IPS-18c (cell line): ENCODE data around the gene SLC9A7.

Source experiments
- H3K4me3 ChIP-seq: 2 replicates; pipeline ENCODE4 v1.7.0; 2013; ENCODE audit warnings: low read depth, mild to moderate bottlenecking, low read length, moderate library complexity; ENCODE audit not compliant: insufficient read depth
- H3K9me3 ChIP-seq: one replicate; pipeline ENCODE4 v1.6.1; 2013; ENCODE audit warnings: mild to moderate bottlenecking, low read length, moderate library complexity; ENCODE audit not compliant: control insufficient read depth, insufficient read depth

The SLC9A7 gene

GRCh38 chrX:46683048-46683447 lies 75.9 kb downstream of the SLC9A7 start:
- Histone ChIP-seq H3K9me3 (no peaks in the 10 kb centered on the region), H3K4me3 (no peak overlapping the region)

- Histone ChIP-seq H3K4me3 (no peak overlapping the region), H3K9me3 (no peaks in the 10 kb centered on the region)
Observed at GRCh38 chrX:46681849-46682248, 77.1 kb downstream of the SLC9A7 start.

GRCh38 chrX:46678232-46678631 lies 80.7 kb downstream of the SLC9A7 start:
- Histone ChIP-seq H3K9me3 (no peaks in the 10 kb centered on the region), H3K4me3 (no peak overlapping the region)

- H3K9me3 ChIP-seq: no peaks in the 10 kb centered on the region
- H3K4me3 ChIP-seq: no peak overlapping the region
Observed at GRCh38 chrX:46676399-46677356, 82.2 kb downstream of the SLC9A7 start.

GRCh38 chrX:46673620-46674359 lies 85.1 kb downstream of the SLC9A7 start:
- no peak overlapping the region for H3K4me3 ChIP-seq
- no peaks in the 10 kb centered on the region for H3K9me3 ChIP-seq

GRCh38 chrX:46670316-46670715 lies 88.6 kb downstream of the SLC9A7 start:
- no peaks in the 10 kb centered on the region for H3K9me3 ChIP-seq
- no peak overlapping the region for H3K4me3 ChIP-seq

GRCh38 chrX:46666831-46667230 lies 92.1 kb downstream of the SLC9A7 start:
- Histone ChIP-seq H3K4me3 (no peak overlapping the region), H3K9me3 (peaks cover 4% of the 10 kb centered on the region)

GRCh38 chrX:46665232-46666152 lies 93.4 kb downstream of the SLC9A7 start:
- no peak overlapping the region for H3K4me3 ChIP-seq
- H3K9me3 ChIP-seq: peaks cover 4% of the 10 kb centered on the region

- Histone ChIP-seq H3K9me3 (peaks cover 4% of the 10 kb centered on the region), H3K4me3 (no peak overlapping the region)
Observed at GRCh38 chrX:46662188-46662958, 96.5 kb downstream of the SLC9A7 start.

GRCh38 chrX:46653482-46653881 lies 105.4 kb downstream of the SLC9A7 start:
- Histone ChIP-seq H3K9me3 (no peaks in the 10 kb centered on the region), H3K4me3 (no peak overlapping the region)

- Histone ChIP-seq H3K9me3 (peaks cover 2% of the 10 kb centered on the region), H3K4me3 (no peak overlapping the region)
Observed at GRCh38 chrX:46649421-46650260, 109.3 kb downstream of the SLC9A7 start.

- peaks cover 2% of the 10 kb centered on the region for H3K9me3 ChIP-seq
- H3K4me3 ChIP-seq: no peak overlapping the region
Observed at GRCh38 chrX:46648660-46649059, 110.3 kb downstream of the SLC9A7 start.

- Histone ChIP-seq H3K9me3 (peaks cover 4% of the 10 kb centered on the region), H3K4me3 (no peak overlapping the region)
Observed at GRCh38 chrX:46647251-46647650, 111.7 kb downstream of the SLC9A7 start.

- Histone ChIP-seq H3K4me3 (no peak overlapping the region), H3K9me3 (peaks cover 5% of the 10 kb centered on the region)
Observed at GRCh38 chrX:46645614-46646013, 113.3 kb downstream of the SLC9A7 start.

- H3K4me3 ChIP-seq: no peak overlapping the region
Observed at GRCh38 chrX:46643636-46644035, 115.3 kb downstream of the SLC9A7 start.

GRCh38 chrX:46642145-46642544 lies 116.8 kb downstream of the SLC9A7 start:
- Histone ChIP-seq H3K4me3 (no peak overlapping the region), H3K9me3 (peaks cover 2% of the 10 kb centered on the region)

More at GRCh38 chrX:46643636-46644035, 115.3 kb downstream of the SLC9A7 start:
- H3K9me3 ChIP-seq: peaks cover 5% of the 10 kb centered on the region
